GM08714 (cell line): ENCODE results near the gene PSMD7.
A peak's percentile ranks its signal among the peaks of the same experiment; 100 is the strongest.

Source experiments
- H3K4me3 ChIP-seq: fragments of 200-500 bp; sonication (Bioruptor generic); 2 replicates; pipeline ENCODE4 v1.5.1; 2014; ENCODE audit warnings: mild to moderate bottlenecking, low read length, inconsistent platforms
- ZNF274 ChIP-seq: IDR thresholded peaks from 2 replicates; pipeline ENCODE4 v1.6.1; 2012; ENCODE audit warnings: mild to moderate bottlenecking, low read depth, low read length

Gene PSMD7

GRCh38 chr16:74296432-74297144 lies at the start of gene PSMD7:
Gene PSMD7, plus strand, starts transcription at chr16:74296814. Its CDS starts 101 bp downstream, at chr16:74296915.
- no peak for TF ChIP-seq ZNF274
- peak within 1 kb of the TSS; percentile 95 for H3K4me3 ChIP-seq

GRCh38 chr16:74249254-74249653 lies 47.4 kb upstream of the PSMD7 start:
- no peak overlapping the region for H3K4me3 ChIP-seq
- TF ChIP-seq ZNF274: no peak

GRCh38 chr16:74249846-74250245 lies 46.8 kb upstream of the PSMD7 start:
- no peak overlapping the region for H3K4me3 ChIP-seq
- TF ChIP-seq ZNF274: no peak

GRCh38 chr16:74252329-74252728 lies 44.3 kb upstream of the PSMD7 start:
- no peak for TF ChIP-seq ZNF274
- H3K4me3 ChIP-seq: no peak overlapping the region

GRCh38 chr16:74253161-74253938 lies 43.3 kb upstream of the PSMD7 start:
- no peak overlapping the region for H3K4me3 ChIP-seq
- no peak for TF ChIP-seq ZNF274

- no peak overlapping the region for H3K4me3 ChIP-seq
- TF ChIP-seq ZNF274: no peak
Measured at GRCh38 chr16:74257061-74257460, 39.6 kb upstream of the PSMD7 start.

- no peak overlapping the region for H3K4me3 ChIP-seq
- TF ChIP-seq ZNF274: no peak
Measured at GRCh38 chr16:74261068-74261467, 35.5 kb upstream of the PSMD7 start.

- H3K4me3 ChIP-seq: no peak overlapping the region
- TF ChIP-seq ZNF274: no peak
Measured at GRCh38 chr16:74264811-74265210, 31.8 kb upstream of the PSMD7 start.

- no peak for TF ChIP-seq ZNF274
- H3K4me3 ChIP-seq: no peak overlapping the region
Measured at GRCh38 chr16:74268372-74268782, 28.2 kb upstream of the PSMD7 start.

- H3K4me3 ChIP-seq: no peak overlapping the region
- no peak for TF ChIP-seq ZNF274
Measured at GRCh38 chr16:74271872-74272271, 24.7 kb upstream of the PSMD7 start.

GRCh38 chr16:74275031-74275636 lies 21.5 kb upstream of the PSMD7 start:
- TF ChIP-seq ZNF274: no peak
- no peak overlapping the region for H3K4me3 ChIP-seq

GRCh38 chr16:74275711-74276110 lies 20.9 kb upstream of the PSMD7 start:
- TF ChIP-seq ZNF274: no peak
- H3K4me3 ChIP-seq: no peak overlapping the region

- no peak overlapping the region for H3K4me3 ChIP-seq
- TF ChIP-seq ZNF274: no peak
Measured at GRCh38 chr16:74277974-74278373, 18.6 kb upstream of the PSMD7 start.

- TF ChIP-seq ZNF274: no peak
- no peak overlapping the region for H3K4me3 ChIP-seq
Measured at GRCh38 chr16:74279266-74279665, 17.3 kb upstream of the PSMD7 start.

- no peak overlapping the region for H3K4me3 ChIP-seq
- no peak for TF ChIP-seq ZNF274
Measured at GRCh38 chr16:74279805-74280204, 16.8 kb upstream of the PSMD7 start.
